Thymus (tissue), 11 donors: ENCODE data around the gene DIRAS3. TPM values are rescaled to one million over a fixed set of nuclear protein-coding genes. Genes with fewer than 3 reads are reported as not detected.
"Not testable (repeated sequence)": the region's sequence is repeated elsewhere in the genome, so short reads cannot be mapped to it uniquely, and the experiment has no call there.

ENCODE experiments used
- DNase-seq, 9 donors: peaks; one replicate each; pipeline ENCODE4 v3.0.0-alpha.2; 2013; ENCODE audit warnings: low spot score in 9 of 9, low read depth in 6 of 9, missing footprints in 1 of 9
- H3K27ac ChIP-seq, 2 donors: one replicate each; pipeline ENCODE4 v1.5.1; 2013; ENCODE audit warnings: control low read depth in 1 of 2, low read depth in 1 of 2, low read length in 1 of 2, mild to moderate bottlenecking in 1 of 2, moderate library complexity in 1 of 2
- H3K27me3 ChIP-seq, 2 donors: one replicate each; pipeline ENCODE4 v1.5.1; 2013; ENCODE audit warnings: low read length in 1 of 2; ENCODE audit not compliant: control insufficient read depth in 2 of 2, insufficient read depth in 1 of 2
- H3K36me3 ChIP-seq, 2 donors: one replicate each; pipeline ENCODE4 v1.5.1; 2013; ENCODE audit warnings: low read length in 1 of 2, mild to moderate bottlenecking in 1 of 2, moderate library complexity in 1 of 2; ENCODE audit not compliant: control insufficient read depth in 2 of 2, insufficient read depth in 2 of 2
- H3K4me1 ChIP-seq, 2 donors: one replicate each; pipeline ENCODE4 v1.5.1; 2013; ENCODE audit warnings: low read length in 2 of 2; ENCODE audit not compliant: control insufficient read depth in 2 of 2, insufficient read depth in 2 of 2
- H3K4me3 ChIP-seq, 2 donors: one replicate each; pipeline ENCODE4 v1.5.1; 2013; ENCODE audit warnings: low read length in 2 of 2, control low read depth in 1 of 2, mild to moderate bottlenecking in 1 of 2
- H3K9me3 ChIP-seq, 2 donors: one replicate each; pipeline ENCODE4 v1.5.1; 2013; ENCODE audit warnings: low read length in 1 of 2, mild to moderate bottlenecking in 1 of 2; ENCODE audit not compliant: control insufficient read depth in 2 of 2, insufficient read depth in 1 of 2
- WGBS: extraction: QIAGEN DNeasy Blood & Tissue Kit; methylation state at CpG from one replicate; pipeline ENCODE4 v1.1.7; 2013; 5-methylcytosine and 5-hydroxymethylcytosine counted together
- polyA plus RNA-seq: library from polyadenylated mRNA; stranded (reverse); fragments of 200-250 nt; gene quantifications from one replicate; pipeline ENCODE4 v1.2.3, GENCODE V29; 2013
- total RNA-seq: library from RNA; stranded (reverse); fragments of 120-200 nt; gene quantifications from one replicate; pipeline ENCODE4 v1.2.4, GENCODE V29; 2013
- donor health status: healthy.

DIRAS3 gene
- total and polyA plus RNA-seq, 2 donors = 1.2 to 7.3 TPM

DNA sequence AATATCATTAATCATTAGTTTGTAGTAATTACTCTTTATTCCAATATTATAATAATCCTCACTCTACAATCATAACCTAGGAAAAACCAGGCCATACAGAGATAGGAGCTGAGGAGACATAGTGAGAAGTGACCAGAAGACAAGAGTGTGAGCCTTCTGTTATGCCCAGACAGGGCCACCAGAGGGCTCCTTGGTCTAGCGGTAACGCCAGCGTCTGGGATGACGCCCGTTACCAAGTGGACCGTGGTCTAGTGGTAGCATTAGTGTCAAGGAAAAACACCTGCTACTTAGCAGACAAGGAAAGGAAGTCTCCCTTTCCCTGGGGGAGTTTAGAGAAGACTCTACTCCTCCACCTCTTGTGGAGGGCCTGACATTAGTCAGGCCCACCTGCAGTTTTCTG lies 7.6 kb upstream of the DIRAS3 start:
- not testable (repeated sequence) for H3K36me3 ChIP-seq, H3K4me3 ChIP-seq, H3K27me3 ChIP-seq, H3K9me3 ChIP-seq, H3K4me1 ChIP-seq, H3K27ac ChIP-seq, DNase-seq
- WGBS = 98% methylated on average over 6 of the region's 6 CpGs

DNA sequence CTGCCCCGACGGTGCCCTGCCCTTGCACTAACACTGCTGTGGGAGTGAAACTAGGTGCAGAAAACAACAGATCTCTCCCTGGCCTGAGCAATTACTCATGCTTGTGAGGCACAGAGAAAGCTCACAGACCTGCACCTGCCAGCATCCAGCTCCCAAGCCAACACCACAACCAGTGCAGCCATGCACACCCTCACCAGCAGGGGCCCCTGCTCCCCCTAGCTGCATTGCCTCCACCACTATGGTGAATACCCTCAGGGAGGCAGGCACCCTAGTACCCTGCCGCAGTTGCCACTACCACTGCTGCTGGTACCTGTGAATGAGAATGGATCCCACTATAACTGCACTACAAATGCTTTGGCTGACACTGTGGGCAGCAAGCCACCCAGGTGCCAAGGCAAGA lies 7.1 kb upstream of the DIRAS3 start:
- Histone ChIP-seq H3K4me3 (no peak overlapping the region), H3K9me3 (peaks cover 0 to 4% of the 10 kb centered on the region in 2 donors), H3K4me1 (no peaks in the 10 kb centered on the region), H3K27me3 (no peaks in the 10 kb centered on the region), H3K36me3 (no peaks in the 10 kb centered on the region), H3K27ac (no peak overlapping the region)
- 97% methylated on average over 3 of the region's 3 CpGs for WGBS
- DNase-seq = no peak

GRCh38 chr1:68057050-68057449 lies 6.6 kb upstream of the DIRAS3 start:
- H3K4me1 ChIP-seq = no peaks in the 10 kb centered on the region
- peaks cover 0 to under 1% of the 10 kb centered on the region in 2 donors for H3K27me3 ChIP-seq
- peaks cover 0 to 4% of the 10 kb centered on the region in 2 donors for H3K9me3 ChIP-seq
- no peak for DNase-seq
- H3K4me3 ChIP-seq = no peak overlapping the region
- WGBS = 96% methylated on average over 3 of the region's 3 CpGs
- H3K27ac ChIP-seq = no peak overlapping the region
- H3K36me3 ChIP-seq = no peaks in the 10 kb centered on the region

GRCh38 chr1:68051475-68051874 lies 1.0 kb upstream of the DIRAS3 start:
- Histone ChIP-seq H3K36me3 (no peaks in the 10 kb centered on the region), H3K27me3 (peaks cover 5 to 43% of the 10 kb centered on the region in 2 donors), H3K27ac (no peak overlapping the region), H3K4me1 (peaks cover 0 to 4% of the 10 kb centered on the region in 2 donors), H3K9me3 (no peaks in the 10 kb centered on the region), H3K4me3 (no peak overlapping the region)
- DNase-seq = no peak
- 57% methylated on average over 28 of the region's 28 CpGs for WGBS

- Histone ChIP-seq H3K9me3 (no peaks in the 10 kb centered on the region), H3K27ac (no peak overlapping the region), H3K27me3 (peaks cover 5 to 44% of the 10 kb centered on the region in 2 donors), H3K4me1 (peaks cover 0 to 4% of the 10 kb centered on the region in 2 donors), H3K36me3 (no peaks in the 10 kb centered on the region), H3K4me3 (no peak overlapping the region)
- 79% methylated on average over 3 of the region's 3 CpGs for WGBS
- DNase-seq = no peak
These were observed 2.8 kb downstream of the DIRAS3 start for GRCh38 chr1:68047659-68048026.

DNA sequence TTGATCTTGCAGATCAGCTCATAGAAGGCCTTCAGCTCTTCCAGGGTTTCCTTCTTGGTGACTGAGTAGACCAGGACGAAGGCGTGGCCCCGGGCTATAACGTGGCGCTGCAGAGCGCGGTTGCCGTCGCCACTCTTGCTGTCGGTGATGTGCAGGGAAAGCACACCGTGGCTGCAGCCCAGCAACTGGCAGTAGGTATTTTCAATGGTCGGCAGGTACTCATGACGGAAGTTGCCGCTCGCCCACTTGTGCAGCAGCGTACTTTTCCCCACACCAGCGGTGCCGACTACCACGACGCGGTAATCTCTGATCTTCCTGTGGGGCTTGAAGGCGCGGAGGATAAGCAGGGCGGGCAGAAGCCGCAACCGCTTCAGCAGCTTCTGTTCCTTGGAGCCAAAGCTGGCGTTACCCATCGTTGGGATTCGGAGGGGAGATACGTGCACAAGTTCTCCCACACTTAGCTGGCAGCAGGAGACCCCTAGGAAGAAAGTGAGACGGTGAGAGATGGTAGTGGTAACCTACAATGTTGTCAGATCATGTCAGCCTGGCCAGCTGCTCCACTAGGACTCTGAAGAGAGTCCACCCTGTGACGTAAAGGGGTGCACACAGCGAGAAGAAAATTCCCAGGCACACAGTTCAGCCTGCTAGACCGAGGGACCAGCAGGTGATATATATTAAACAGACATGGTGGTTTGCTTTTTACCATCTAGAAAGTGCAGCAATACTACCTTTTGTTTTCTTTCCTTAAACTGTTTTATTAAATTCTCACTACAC lies 3.4 kb downstream of the DIRAS3 start:
- H3K27me3 ChIP-seq = peaks cover 5 to 44% of the 10 kb centered on the region in 2 donors
- no peaks in the 10 kb centered on the region for H3K9me3 ChIP-seq
- no peak overlapping the region for H3K27ac ChIP-seq
- WGBS = 53% methylated on average over 34 of the region's 34 CpGs
- H3K4me3 ChIP-seq = no peak overlapping the region
- H3K36me3 ChIP-seq = no peaks in the 10 kb centered on the region
- no peak for DNase-seq
- H3K4me1 ChIP-seq = peaks cover 0 to 4% of the 10 kb centered on the region in 2 donors

- no peaks in the 10 kb centered on the region for H3K36me3 ChIP-seq
- no peaks in the 10 kb centered on the region for H3K9me3 ChIP-seq
- peaks cover 0 to 4% of the 10 kb centered on the region in 2 donors for H3K4me1 ChIP-seq
- 85% methylated on average over 8 of the region's 8 CpGs for WGBS
- H3K4me3 ChIP-seq = no peak overlapping the region
- DNase-seq = no peak
- no peak overlapping the region for H3K27ac ChIP-seq
- H3K27me3 ChIP-seq = peaks cover 5 to 37% of the 10 kb centered on the region in 2 donors
These were observed 4.0 kb downstream of the DIRAS3 start for GRCh38 chr1:68046423-68046822.

DNA sequence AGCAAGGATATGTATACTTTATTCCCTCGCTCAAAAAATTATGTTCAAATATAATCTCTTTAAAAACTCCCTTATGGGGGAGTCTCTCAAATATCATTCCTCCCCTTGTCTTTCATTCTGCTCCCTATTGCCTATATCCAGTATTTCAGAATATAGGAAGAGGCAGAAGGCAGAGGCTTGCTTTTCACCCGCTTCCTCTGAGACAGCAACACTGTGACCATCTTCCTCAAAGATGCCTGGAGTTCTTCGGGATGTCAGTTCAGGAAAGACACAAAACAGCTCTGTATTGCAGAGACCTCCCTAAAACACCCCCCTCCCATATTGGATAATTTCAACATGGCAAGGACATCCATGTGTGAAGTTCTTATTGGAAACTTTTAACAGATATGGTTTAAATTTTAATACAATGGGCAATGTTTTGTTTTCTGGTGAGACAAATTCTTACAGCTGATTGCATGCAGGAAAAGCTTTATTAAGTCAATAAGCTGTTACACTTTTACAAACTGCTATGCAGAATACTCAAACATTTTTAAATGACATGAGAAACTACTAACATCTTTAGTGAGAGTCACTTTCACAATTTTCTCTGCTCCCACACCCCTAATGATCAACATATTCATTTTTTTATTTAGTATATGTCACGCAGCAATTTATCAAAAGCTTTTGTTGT lies 4.8 kb downstream of the DIRAS3 start:
- 97% methylated on average over 4 of the region's 4 CpGs for whole genome bisulfite sequencing
- no peak overlapping the region for H3K27ac ChIP-seq
- no peak for DNase-seq
- H3K9me3 ChIP-seq = no peaks in the 10 kb centered on the region
- no peak overlapping the region for H3K4me3 ChIP-seq
- peaks cover 5 to 31% of the 10 kb centered on the region in 2 donors for H3K27me3 ChIP-seq
- peaks cover 0 to 4% of the 10 kb centered on the region in 2 donors for H3K4me1 ChIP-seq
- H3K36me3 ChIP-seq = no peaks in the 10 kb centered on the region

- Histone ChIP-seq H3K4me1 (peaks cover 0 to 4% of the 10 kb centered on the region in 2 donors), H3K9me3 (no peaks in the 10 kb centered on the region), H3K36me3 (no peaks in the 10 kb centered on the region), H3K4me3 (no peak overlapping the region), H3K27ac (no peak overlapping the region), H3K27me3 (peaks cover 0 to 16% of the 10 kb centered on the region in 2 donors)
- WGBS = 96% methylated on average over 22 of the region's 22 CpGs
- DNase-seq = no peak
These were observed 6.9 kb downstream of the DIRAS3 start for GRCh38 chr1:68043443-68044090.
